ENCODE results near the gene ADGRG3. TPM values are rescaled to one million over a fixed set of nuclear protein-coding genes. Genes with fewer than 3 reads are reported as not detected.

The ADGRG3 gene
- total and polyA plus RNA-seq, 10 of the 15 experiments (the other 5 are each of a cell fraction or from before 2014, with no cell fraction given): 0.10 to 0.11 (median 0.10) TPM; not detected in 7

GRCh38 chr16:57626420-57627170, 41.5 kb upstream of the ADGRG3 start (continued):
- TF ChIP-seq ZBTB4 (CRISPR knock-in tag; IDR thresholded peaks at IDR 0.05) (no peak), PKNOX1 (IDR thresholded peaks at IDR 0.05) (no peak), RCOR1 (conservative IDR thresholded peaks at IDR 0.05; ENCODE audit: low read depth, low read length) (no peak), TAF1 (IDR thresholded peaks at IDR 0.05; ENCODE audit: borderline replicate concordance, low read depth, low read length) (no peak), RELB (IDR thresholded peaks at IDR 0.05; ENCODE audit: low read depth) (no peak), PML (IDR thresholded peaks at IDR 0.05; ENCODE audit: low read length) (no peak), WRNIP1 (IDR thresholded peaks at IDR 0.05; ENCODE audit: borderline replicate concordance, low read depth, low read length) (no peak), KAT2A (conservative IDR thresholded peaks at IDR 0.05; ENCODE audit: control insufficient read depth, low read depth, low read length) (no peak), NR2F1 (conservative IDR thresholded peaks at IDR 0.05) (no peak), SMAD1 (IDR thresholded peaks at IDR 0.05; ENCODE audit: low read depth, partially characterized antibody) (no peak), ESRRA (IDR thresholded peaks at IDR 0.05; ENCODE audit: low read length) (no peak), KLF5 (IDR thresholded peaks at IDR 0.05; ENCODE audit: partially characterized antibody) (no peak), ZZZ3 (IDR thresholded peaks at IDR 0.05; ENCODE audit: control insufficient read depth, insufficient read length, low read depth) (no peak)
